ENCODE measurements around the gene SH2D2A.
A peak's percentile ranks its signal among the peaks of the same experiment; 100 is the strongest.
"Not testable (repeated sequence)": the region's sequence is repeated elsewhere in the genome, so short reads cannot be mapped to it uniquely, and the experiment has no call there.

SH2D2A gene

DNA sequence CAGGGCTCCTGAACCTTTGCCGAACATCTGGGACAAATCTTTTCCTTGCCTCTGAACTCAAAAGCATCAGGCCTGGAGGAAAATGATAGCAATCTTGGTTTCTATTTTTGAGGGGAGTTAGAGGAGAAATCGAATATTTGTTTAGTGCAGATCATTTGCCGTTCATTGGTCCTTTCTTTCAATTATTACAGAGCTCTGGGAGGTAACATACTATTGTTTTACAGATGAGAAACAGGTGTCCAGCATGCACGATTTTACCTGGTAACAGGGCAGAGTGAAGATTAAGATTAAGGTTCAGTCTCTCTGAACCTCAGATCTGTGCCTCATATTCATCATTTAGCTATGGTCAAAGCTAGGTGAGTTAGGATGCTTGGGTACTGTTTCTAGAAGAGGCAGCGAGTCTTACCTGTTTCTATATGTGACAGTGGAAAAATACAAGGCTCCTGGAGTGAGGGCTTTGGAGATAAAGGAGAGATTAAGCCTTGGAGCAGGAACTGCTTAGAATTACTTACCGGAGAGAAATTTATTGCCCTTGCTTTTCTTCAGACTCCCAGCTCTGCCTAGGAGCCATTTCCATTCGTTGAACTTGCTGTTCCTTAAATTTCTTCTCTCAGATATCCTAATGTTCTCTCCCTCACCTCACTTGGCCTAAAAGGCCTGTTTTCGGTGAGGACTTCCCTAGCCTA is 47.9 kb downstream of the SH2D2A start:
- no peak for DNase-seq (ENCODE audit: low spot score)

DNA sequence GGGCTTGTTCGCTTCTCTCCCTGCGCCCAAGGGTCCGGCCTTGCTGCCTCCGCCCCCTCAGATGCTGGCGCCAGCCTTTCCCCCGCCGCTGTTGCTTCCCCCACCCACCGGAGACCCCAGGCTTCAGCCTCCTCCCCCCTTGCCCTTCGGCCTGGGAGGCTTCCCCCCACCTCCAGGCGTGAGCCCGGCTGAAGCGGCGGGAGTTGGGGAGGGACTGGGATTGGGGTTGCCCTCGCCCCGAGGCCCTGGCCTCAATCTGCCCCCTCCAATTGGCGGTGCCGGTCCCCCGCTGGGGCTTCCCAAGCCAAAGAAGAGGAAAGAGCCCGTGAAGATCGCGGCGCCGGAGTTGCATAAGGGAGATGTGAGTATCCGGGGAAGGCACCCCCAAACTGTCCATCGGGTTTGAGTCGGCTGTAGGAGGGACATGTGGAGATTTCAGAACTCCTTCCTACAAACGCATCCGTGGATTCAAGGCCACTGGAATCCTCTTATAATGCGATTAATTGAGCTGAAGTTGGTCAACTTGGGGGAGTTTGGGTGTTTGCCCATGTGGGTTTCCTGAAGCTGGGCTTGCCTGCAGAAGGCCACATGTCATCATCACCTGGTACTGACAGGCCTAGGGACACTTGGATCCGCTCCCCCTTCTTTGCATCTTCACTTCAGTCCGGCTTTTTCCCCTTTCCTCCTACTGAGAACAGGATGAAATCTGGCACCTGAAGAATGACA is 48.6 kb downstream of the SH2D2A start:
- no peak for DNase-seq (ENCODE audit: low spot score)

DNA sequence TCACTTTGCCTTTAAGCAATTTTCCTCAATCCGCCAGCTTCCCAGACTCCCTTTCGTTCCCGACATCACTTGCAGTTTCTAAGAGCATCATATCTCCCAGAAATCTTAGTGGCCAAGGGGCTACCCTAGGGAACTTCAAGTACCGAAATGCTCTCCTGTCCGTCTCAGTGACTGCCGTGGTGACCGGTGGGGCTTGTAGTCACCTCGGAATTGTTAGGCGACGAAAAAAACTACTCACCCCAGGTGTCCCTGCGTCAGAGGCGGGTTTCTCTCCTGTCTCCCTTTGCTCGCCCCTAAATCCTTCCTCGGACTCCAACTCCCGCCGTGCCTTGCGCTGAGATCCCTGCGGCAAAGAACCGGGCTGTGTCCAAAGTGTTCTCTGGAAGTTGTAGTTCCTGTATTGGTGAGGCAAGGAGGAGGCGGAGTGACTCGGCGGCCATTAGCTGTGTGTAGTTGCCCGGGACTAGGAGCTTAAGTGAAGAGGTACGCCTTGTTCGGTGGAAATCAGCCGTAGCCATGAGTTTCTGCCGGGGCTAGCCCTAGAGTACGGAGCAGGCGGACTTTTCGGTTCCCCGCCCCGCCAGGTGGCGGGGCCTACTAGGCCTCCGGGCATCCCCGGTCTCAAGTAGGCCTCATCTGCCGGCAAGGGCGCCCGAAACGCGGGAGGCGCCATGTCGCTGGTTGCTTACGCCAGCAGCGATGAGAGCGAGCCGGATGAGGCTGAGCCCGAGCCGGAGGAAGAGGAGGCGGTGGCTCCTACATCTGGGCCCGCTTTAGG is 49.4 kb downstream of the SH2D2A start, which contains the start of gene PRCC:
Gene PRCC, plus strand, starts transcription at position 435 of the 778 bp plus-strand sequence. Its CDS starts 237 bp downstream, at position 672.
- DNase-seq (ENCODE audit: low spot score) = peak; percentile 98

DNA sequence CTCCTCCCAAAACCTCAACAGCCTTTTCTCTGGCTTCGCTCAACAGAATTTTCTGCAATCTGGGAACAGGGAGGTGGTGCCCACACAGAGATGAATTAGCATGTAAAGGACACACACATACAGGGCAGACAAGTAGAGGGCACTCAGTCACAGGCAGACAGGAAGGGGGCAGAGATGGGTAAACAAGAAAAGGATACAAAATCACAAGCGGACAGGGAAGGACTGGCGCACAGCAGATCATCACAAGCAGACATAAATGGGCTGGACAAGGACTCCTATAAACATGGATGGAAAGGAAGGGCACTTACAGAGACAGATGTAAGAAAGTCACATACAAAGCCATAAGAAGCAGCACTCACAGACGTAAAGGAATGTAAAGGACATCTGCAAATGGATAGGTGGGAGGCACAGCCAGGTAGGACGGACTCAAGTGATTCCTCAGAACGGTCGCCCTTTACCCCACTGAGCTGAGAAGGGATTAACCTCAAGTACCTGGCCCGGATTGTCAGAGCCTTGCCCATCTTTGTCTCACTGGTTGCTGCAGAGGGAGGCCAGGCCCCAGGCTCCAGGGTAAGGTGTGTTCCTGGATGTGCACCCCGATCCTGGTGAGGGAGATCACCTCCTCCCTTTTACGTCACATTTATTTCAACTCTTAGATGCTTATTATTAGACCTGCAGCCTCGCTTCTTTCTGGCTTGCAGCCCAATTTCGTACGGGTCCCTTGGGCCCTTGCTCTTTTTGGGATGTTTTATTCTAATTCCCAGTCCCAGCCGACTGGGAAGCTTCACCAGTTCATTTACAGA is 50.1 kb downstream of the SH2D2A start:
- DNase-seq (ENCODE audit: low spot score) = no peak

DNA sequence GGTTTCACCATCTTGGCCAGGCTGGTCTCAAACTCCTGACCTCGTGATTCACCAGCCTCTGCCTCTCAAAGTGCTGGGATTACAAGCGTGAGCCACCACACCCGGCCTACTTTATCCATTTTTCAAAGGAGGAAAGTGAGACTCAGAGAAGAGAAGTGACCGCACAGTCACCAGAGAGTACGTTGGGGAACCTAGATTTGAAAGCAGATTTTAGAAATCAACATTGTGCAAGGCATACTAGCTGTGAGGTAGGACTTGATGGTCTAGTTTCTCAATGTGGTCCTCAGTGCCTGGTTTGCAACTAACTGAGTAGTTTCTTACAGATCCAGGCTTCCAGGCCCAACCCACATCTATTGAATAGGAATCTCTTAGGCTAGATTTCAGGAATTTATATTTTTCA is 51.0 kb downstream of the SH2D2A start:
- DNase-seq (ENCODE audit: low spot score) = no peak

DNA sequence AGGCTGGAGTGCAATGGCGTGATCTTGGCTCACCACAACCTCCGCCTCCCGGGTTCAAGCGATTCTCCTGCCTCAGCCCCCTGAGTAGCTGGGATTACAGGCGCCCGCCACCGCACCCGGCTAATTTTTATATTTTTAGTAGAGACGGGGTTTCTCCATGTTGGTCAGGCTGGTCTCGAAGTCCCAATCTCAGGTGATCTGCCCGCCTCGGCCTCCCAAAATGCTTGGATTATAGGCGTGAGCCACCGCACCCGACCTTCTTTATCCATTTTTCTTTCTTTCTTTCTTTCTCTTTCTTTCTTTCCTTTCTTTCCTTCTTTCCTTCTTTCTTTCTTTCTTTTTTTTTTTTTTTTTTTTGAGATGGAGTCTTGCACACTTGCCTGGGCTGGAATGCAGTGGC is 51.5 kb downstream of the SH2D2A start:
- DNase-seq (ENCODE audit: low spot score) = not testable (repeated sequence)

DNA sequence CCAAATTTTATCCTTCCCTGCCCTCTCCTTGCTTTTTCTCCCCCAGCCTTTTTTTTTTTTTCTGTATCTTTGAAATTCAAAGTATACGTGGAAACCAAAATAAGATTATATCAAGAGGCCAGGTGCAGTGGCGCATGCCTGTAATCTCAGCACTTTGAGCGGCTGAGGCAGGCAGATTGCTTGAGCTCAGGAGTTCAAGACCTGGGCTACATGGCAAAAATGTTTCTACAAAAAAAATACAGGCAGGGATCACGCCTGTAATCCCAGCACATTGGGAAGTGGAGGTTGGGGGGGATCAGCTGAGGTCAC is 55.9 kb downstream of the SH2D2A start:
- no peak for DNase-seq (ENCODE audit: low spot score)

DNA sequence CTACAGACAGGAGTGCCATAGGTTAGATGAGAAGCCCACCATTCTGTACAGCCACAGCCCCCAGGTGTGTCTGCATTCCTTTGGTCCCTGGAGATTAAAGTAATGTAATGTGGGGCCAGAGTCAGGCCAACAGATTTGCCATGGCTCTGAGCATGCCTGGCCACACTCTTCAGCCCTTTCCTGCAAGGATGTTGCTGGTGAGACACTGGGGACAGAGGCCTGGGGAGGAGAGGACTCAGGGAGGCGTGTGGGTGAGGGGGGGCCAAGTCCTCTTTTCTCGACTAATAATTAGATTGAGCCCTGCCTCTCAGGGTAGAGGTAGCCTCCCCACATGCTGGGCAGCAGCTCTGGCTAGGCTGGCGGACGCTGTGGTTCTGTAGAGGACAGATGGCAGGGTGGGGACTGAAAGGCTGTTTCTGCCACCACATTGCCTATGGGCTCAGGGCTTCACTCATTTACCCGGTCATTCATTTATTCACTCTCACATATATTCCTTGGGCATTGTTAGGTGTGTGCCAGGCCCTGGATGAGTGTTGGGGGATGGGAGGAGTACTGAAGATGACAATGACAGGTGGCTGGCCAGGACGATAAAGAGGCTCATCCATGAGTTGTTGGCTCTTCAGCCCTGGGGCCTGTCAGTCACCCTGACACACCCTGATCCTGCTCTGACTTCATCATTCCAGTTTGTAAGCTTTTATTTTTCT is 56.4 kb downstream of the SH2D2A start:
- no peak for DNase-seq (ENCODE audit: low spot score)

DNA sequence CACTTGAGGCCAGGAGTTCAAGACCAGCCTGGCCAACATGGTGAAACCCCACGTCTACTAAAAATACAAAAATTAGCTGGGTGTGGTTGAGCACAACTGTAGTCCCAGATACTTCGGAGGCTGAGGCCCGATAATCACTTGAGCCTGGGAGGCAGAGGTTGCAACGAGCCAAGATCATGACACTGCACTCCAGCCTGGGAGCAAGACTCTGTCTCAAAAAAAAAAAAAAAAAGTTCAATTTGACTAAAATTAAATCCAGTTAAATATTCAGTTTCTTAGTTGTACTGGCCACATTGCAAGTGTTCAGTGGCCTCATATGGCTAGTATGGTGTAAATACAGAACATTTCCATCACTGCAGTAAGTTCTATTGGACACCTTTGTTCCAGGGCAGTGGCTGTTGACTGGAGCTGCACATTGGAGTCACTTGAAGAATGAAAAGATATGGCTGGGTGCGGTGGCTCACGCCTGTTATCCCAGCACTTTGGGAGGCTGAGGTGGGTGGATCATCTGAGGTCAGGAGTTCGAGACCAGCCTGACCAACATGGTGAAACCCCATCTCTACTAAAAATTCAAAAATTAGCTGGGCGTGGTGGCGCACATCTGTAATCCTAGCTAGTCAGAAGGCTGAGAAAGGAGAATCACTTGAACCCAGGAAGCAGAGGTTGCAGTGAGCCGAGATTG is 58.9 kb downstream of the SH2D2A start:
- DNase-seq (ENCODE audit: low spot score) = not testable (repeated sequence)

DNA sequence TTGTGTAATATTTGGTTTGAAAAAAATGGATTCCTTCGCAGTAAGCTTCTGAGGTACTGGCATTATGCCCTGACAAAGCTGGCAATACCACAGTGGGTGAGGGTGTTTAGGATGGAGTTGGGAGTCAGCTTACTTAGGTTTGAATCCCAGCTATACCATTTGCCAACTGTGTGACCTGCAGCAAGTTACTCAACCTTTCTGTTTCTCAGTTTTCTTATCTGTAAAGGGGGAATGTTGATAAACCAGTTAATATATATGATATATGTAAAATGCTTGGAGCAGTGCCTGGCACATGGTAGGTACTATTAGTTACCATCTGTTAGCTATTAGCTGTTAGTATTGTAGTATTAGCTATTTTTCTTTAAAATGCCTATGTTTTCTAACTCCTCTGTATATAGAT is 60.3 kb downstream of the SH2D2A start:
- DNase-seq (ENCODE audit: low spot score) = no peak

All from left forelimb (tissue), 1 donor.